H54 (cell line): Measurements from ENCODE around the gene GBP5.
"Not testable (repeated sequence)": the region's sequence is repeated elsewhere in the genome, so short reads cannot be mapped to it uniquely, and the experiment has no call there.

Experiments
- DNase-seq: peaks from one replicate; pipeline ENCODE4 v3.0.0; 2011; ENCODE audit warnings: low spot score, mixed read lengths; ENCODE audit not compliant: insufficient read length
- FAIRE-seq: peaks from 3 replicates; lab custom pipeline; 2011; peaks lifted over from hg19 to GRCh38; lab: Jason Lieb, UNC
- POLR2A ChIP-seq: IDR thresholded peaks from 2 replicates; pipeline ENCODE4 v1.6.1; 2011; ENCODE audit warnings: low read depth, mild to moderate bottlenecking, low read length

Gene GBP5

GRCh38 chr1:89288051-89288340 is 15.3 kb upstream of the GBP5 start:
- DNase-seq (no peak), FAIRE-seq (no peak)
- TF ChIP-seq POLR2A = no peak

GRCh38 chr1:89287181-89288050 is 14.8 kb upstream of the GBP5 start:
- FAIRE-seq = no peak
- no peak for DNase-seq
- no peak for TF ChIP-seq POLR2A

GRCh38 chr1:89286549-89287180 is 14.0 kb upstream of the GBP5 start:
- FAIRE-seq (no peak), DNase-seq (no peak)
- TF ChIP-seq POLR2A = no peak

- DNase-seq (no peak), FAIRE-seq (no peak)
- no peak for TF ChIP-seq POLR2A
Measured at GRCh38 chr1:89285745-89286380, 13.2 kb upstream of the GBP5 start.

GRCh38 chr1:89284078-89284763 is 11.6 kb upstream of the GBP5 start:
- DNase-seq, FAIRE-seq: not testable (repeated sequence)

- FAIRE-seq (no peak), DNase-seq (no peak)
- TF ChIP-seq POLR2A = no peak
Measured at GRCh38 chr1:89280766-89281165, 8.1 kb upstream of the GBP5 start.

- TF ChIP-seq POLR2A = no peak
- DNase-seq (no peak), FAIRE-seq (no peak)
Measured at GRCh38 chr1:89279011-89279466, 6.4 kb upstream of the GBP5 start.

GRCh38 chr1:89277725-89278124 is 5.1 kb upstream of the GBP5 start:
- FAIRE-seq (no peak), DNase-seq (no peak)
- no peak for TF ChIP-seq POLR2A

GRCh38 chr1:89276690-89277089 is 4.0 kb upstream of the GBP5 start:
- no peak for FAIRE-seq
- DNase-seq = no peak
- no peak for TF ChIP-seq POLR2A

- FAIRE-seq (no peak), DNase-seq (no peak)
- TF ChIP-seq POLR2A = no peak
Measured at GRCh38 chr1:89274411-89274857, 1.8 kb upstream of the GBP5 start.

- DNase-seq (no peak), FAIRE-seq (no peak)
- TF ChIP-seq POLR2A = no peak
Measured at GRCh38 chr1:89273324-89273778, 691 bp upstream of the GBP5 start.

GRCh38 chr1:89271341-89272015 is 1.2 kb downstream of the GBP5 start:
- FAIRE-seq = no peak
- TF ChIP-seq POLR2A = no peak
- no peak for DNase-seq

GRCh38 chr1:89270423-89270822 is 2.2 kb downstream of the GBP5 start:
- FAIRE-seq = no peak
- TF ChIP-seq POLR2A = no peak
- no peak for DNase-seq
